SKM-1 treated with dmso at 0.1 percent for 144 hours (cell line): Measurements from ENCODE around the gene SORCS2.
A peak's percentile ranks its signal among the peaks of the same experiment; 100 is the strongest.

ENCODE experiments used
- DNase-seq: peaks from one replicate; lab custom pipeline; 2025; ENCODE audit not compliant: unreplicated experiment; lab: John Stamatoyannopoulos, UW

Gene SORCS2

GRCh38 chr4:7185487-7186030 lies 6.8 kb upstream of the SORCS2 start:
- no peak for DNase-seq

- DNase-seq: no peak
Measured at GRCh38 chr4:7186031-7186430, 6.3 kb upstream of the SORCS2 start.

GRCh38 chr4:7186516-7187167 lies 5.7 kb upstream of the SORCS2 start:
- DNase-seq: no peak

- DNase-seq: no peak
Measured at GRCh38 chr4:7187168-7187535, 5.2 kb upstream of the SORCS2 start.

GRCh38 chr4:7187691-7188090 lies 4.6 kb upstream of the SORCS2 start:
- DNase-seq: no peak

GRCh38 chr4:7189066-7189465 lies 3.3 kb upstream of the SORCS2 start:
- DNase-seq: no peak

GRCh38 chr4:7189475-7190277 lies 2.7 kb upstream of the SORCS2 start:
- no peak for DNase-seq

GRCh38 chr4:7190278-7190594 lies 2.1 kb upstream of the SORCS2 start:
- DNase-seq: no peak

GRCh38 chr4:7190691-7191545 lies 1.4 kb upstream of the SORCS2 start:
- DNase-seq: no peak

GRCh38 chr4:7191546-7192251 lies 639 bp upstream of the SORCS2 start:
- DNase-seq: no peak

GRCh38 chr4:7193030-7193958 lies 956 bp downstream of the SORCS2 start:
- no peak for DNase-seq

- peak; percentile 21 for DNase-seq
Measured at GRCh38 chr4:7194251-7195140, 2.2 kb downstream of the SORCS2 start.

GRCh38 chr4:7195141-7195515 lies 2.8 kb downstream of the SORCS2 start:
- DNase-seq: no peak

GRCh38 chr4:7195546-7196287 lies 3.4 kb downstream of the SORCS2 start:
- DNase-seq: no peak

GRCh38 chr4:7196288-7196651 lies 3.9 kb downstream of the SORCS2 start:
- DNase-seq: no peak

GRCh38 chr4:7196736-7197135 lies 4.4 kb downstream of the SORCS2 start:
- DNase-seq: no peak

GRCh38 chr4:7197910-7198309 lies 5.6 kb downstream of the SORCS2 start:
- no peak for DNase-seq

GRCh38 chr4:7198440-7199128 lies 6.2 kb downstream of the SORCS2 start:
- DNase-seq: no peak
